ENCODE data around the gene DAW1. TPM values are rescaled to one million over a fixed set of nuclear protein-coding genes. Genes with fewer than 3 reads are reported as not detected.
A peak's percentile ranks its signal among the peaks of the same experiment; 100 is the strongest.

DAW1 gene
- total and polyA plus RNA-seq, 4 donors = 3.3 to 18.7 (median 9.9) TPM

- H3K9ac ChIP-seq (ENCODE audit: insufficient read depth in 1 of 2, low read length in 2 of 2) = no peak overlapping the region
- DNase-seq (peak; percentile 35 to 70 (median 63)), ATAC-seq (ENCODE audit: insufficient read depth, low FRiP score) (no peak)
- no peaks in the 10 kb centered on the region for H3K4me1 ChIP-seq (ENCODE audit: control insufficient read depth in 5 of 5, insufficient read depth in 5 of 5, low read length in 5 of 5)
- H3K27ac ChIP-seq (ENCODE audit: low read depth in 1 of 2, low read length in 1 of 2) = no peak overlapping the region
- H3K9me3 ChIP-seq (ENCODE audit: control insufficient read depth in 4 of 4, insufficient read depth in 3 of 4, low read length in 3 of 4) = peaks cover 0 to 2% (median under 1%) of the 10 kb centered on the region in 4 donors
- no peak for TF ChIP-seq CTCF (IDR thresholded peaks at IDR 0.05; ENCODE audit: control extremely low read depth, extremely low read depth)
- no peaks in the 10 kb centered on the region for H3K27me3 ChIP-seq (ENCODE audit: control insufficient read depth in 3 of 3, insufficient read depth in 3 of 3, low read length in 2 of 3)
- WGBS, 2 donors = 56 to 61% methylated on average over 11 of the region's 11 CpGs
- no peak overlapping the region for H3K4me3 ChIP-seq
- H3K36me3 ChIP-seq (ENCODE audit: control insufficient read depth in 4 of 4, insufficient read depth in 4 of 4, low read length in 4 of 4) = no peaks in the 10 kb centered on the region
These were observed 68.0 kb downstream of the DAW1 start for GRCh38 chr2:227939271-227940027.

- no peak overlapping the region for H3K4me3 ChIP-seq
- 76 to 79% methylated on average over 2 of the region's 2 CpGs for WGBS, 2 donors
These were observed 70.6 kb downstream of the DAW1 start for GRCh38 chr2:227942021-227942420.

GRCh38 chr2:227942965-227943364 lies 71.5 kb downstream of the DAW1 start:
- no peak overlapping the region for H3K27ac ChIP-seq (ENCODE audit: low read depth in 1 of 2, low read length in 1 of 2)
- 72 to 94% methylated on average over 2 of the region's 2 CpGs for WGBS, 2 donors
- H3K9me3 ChIP-seq (ENCODE audit: control insufficient read depth in 4 of 4, insufficient read depth in 3 of 4, low read length in 3 of 4) = peaks cover 0 to 2% (median 0%) of the 10 kb centered on the region in 4 donors
- no peaks in the 10 kb centered on the region for H3K36me3 ChIP-seq (ENCODE audit: control insufficient read depth in 4 of 4, insufficient read depth in 4 of 4, low read length in 4 of 4)
- no peaks in the 10 kb centered on the region for H3K4me1 ChIP-seq (ENCODE audit: control insufficient read depth in 5 of 5, insufficient read depth in 5 of 5, low read length in 5 of 5)
- no peak overlapping the region for H3K9ac ChIP-seq (ENCODE audit: insufficient read depth in 1 of 2, low read length in 2 of 2)
- DNase-seq = no peak
- H3K4me3 ChIP-seq = no peak overlapping the region
- no peaks in the 10 kb centered on the region for H3K27me3 ChIP-seq (ENCODE audit: control insufficient read depth in 3 of 3, insufficient read depth in 3 of 3, low read length in 2 of 3)
- no peak for TF ChIP-seq CTCF (IDR thresholded peaks at IDR 0.05; ENCODE audit: control extremely low read depth, extremely low read depth)
- ATAC-seq (ENCODE audit: insufficient read depth, low FRiP score) = no peak

More at GRCh38 chr2:227942021-227942420, 70.6 kb downstream of the DAW1 start:
- no peak overlapping the region for H3K27ac ChIP-seq (ENCODE audit: low read depth in 1 of 2, low read length in 1 of 2)
- H3K9ac ChIP-seq (ENCODE audit: insufficient read depth in 1 of 2, low read length in 2 of 2) = no peak overlapping the region
- H3K27me3 ChIP-seq (ENCODE audit: control insufficient read depth in 3 of 3, insufficient read depth in 3 of 3, low read length in 2 of 3) = no peaks in the 10 kb centered on the region
- DNase-seq (no peak), ATAC-seq (ENCODE audit: insufficient read depth, low FRiP score) (no peak)
- no peak for TF ChIP-seq CTCF (IDR thresholded peaks at IDR 0.05; ENCODE audit: control extremely low read depth, extremely low read depth)
- peaks cover 0 to 2% (median under 1%) of the 10 kb centered on the region in 4 donors for H3K9me3 ChIP-seq (ENCODE audit: control insufficient read depth in 4 of 4, insufficient read depth in 3 of 4, low read length in 3 of 4)
- H3K36me3 ChIP-seq (ENCODE audit: control insufficient read depth in 4 of 4, insufficient read depth in 4 of 4, low read length in 4 of 4) = no peaks in the 10 kb centered on the region
- H3K4me1 ChIP-seq (ENCODE audit: control insufficient read depth in 5 of 5, insufficient read depth in 5 of 5, low read length in 5 of 5) = no peaks in the 10 kb centered on the region
